Measurements from ENCODE around the gene SLC35B4.

Gene SLC35B4

GRCh38 chr7:134289423-134289822 lies 27.3 kb downstream of the SLC35B4 start:
- DNase-seq, result no peak

DNA sequence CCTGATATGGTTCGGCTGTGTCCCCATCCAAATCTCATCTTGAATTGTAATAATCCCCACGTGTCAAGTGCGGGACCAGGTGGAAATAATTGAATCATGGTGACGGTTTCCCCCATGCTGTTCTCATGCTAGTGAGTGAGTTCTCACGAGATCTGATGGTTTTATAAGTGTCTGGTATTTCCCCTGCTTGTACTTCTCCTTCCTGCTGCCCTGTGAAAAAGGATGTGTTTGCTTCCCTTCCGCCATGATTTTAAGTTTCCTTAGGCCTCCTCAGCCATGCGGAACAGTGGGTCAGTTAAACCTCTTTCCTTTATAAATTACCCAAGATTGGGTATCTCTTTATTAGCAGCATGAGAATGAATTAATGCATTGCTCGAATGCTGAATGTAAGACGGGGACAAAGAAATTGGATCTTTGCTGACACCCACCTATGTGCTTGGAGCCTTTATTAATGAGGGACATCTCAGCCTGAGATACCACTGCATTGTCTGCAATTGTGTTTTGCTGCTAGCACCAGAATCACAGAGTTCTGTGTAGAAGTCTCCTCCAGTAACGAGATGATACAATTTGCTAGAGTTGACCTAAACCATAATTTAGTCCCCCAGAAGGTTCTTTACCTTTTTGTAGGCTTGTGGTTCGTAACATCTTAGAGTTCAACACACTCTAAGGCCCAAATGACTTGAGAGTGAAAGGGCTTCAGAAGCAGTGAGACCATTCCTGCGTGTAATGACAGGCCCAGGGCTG lies 28.6 kb downstream of the SLC35B4 start:
- no peak for DNase-seq

DNA sequence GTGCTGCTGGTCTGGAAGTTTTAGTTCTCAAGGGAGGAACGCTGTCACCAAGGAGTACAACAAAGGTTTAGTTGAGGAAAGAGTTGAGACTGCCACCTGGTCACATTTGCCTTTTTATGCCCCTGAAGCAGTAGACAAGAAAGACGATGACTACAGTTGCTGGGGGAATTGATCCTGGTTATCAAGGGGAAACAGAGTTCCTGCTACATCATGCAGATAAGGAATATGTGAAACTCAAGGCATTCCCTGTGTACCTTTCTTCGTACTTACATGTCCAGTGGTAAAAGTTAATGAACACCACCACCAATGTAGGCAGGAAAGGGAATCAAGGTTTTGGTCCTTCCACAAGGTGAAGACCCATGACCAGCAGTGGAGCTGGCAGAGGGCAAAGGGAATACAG lies 31.8 kb downstream of the SLC35B4 start:
- no peak for DNase-seq

GRCh38 chr7:134284011-134284410 lies 32.7 kb downstream of the SLC35B4 start:
- DNase-seq, result no peak

- no peak for DNase-seq
Observed at GRCh38 chr7:134280508-134280907, 36.2 kb downstream of the SLC35B4 start.

GRCh38 chr7:134279898-134280297 lies 36.8 kb downstream of the SLC35B4 start:
- DNase-seq, result no peak

GRCh38 chr7:134279336-134279735 lies 37.4 kb downstream of the SLC35B4 start:
- no peak for DNase-seq

DNA sequence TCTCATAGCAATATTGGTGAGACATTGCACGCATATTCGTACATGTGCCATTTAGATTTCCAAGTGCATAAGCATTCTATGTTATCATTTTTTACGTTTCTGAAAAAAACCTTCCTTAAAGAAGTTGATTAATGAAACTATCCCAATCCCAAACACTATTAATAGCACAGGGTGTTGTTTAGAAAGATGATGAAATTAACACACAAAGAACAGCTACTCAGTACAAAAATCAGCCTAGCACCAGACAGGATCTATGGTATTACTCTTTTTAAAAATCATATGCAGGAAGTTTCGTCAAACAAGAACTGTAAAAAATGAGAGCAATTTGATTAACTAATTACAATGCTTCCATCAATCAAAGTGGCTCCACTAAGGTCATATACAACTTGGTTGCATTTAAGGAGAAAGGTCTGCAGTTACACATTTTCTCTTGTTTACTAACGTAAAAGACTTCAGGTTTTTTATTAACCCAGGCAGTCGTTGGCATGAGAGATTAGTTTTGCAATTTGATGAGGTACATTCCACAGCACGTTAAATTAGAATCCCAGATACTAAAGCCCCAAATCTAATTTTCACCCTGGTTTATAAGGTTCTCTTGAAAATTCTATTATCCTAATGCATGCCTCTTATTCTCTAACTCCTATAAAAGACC lies 38.1 kb downstream of the SLC35B4 start:
- DNase-seq, result no peak

GRCh38 chr7:134276951-134277350 lies 39.8 kb downstream of the SLC35B4 start:
- DNase-seq, result no peak

GRCh38 chr7:134262322-134262721 lies 54.4 kb downstream of the SLC35B4 start:
- DNase-seq, result no peak

GRCh38 chr7:134255814-134256213 lies 60.9 kb downstream of the SLC35B4 start:
- DNase-seq, result no peak

DNA sequence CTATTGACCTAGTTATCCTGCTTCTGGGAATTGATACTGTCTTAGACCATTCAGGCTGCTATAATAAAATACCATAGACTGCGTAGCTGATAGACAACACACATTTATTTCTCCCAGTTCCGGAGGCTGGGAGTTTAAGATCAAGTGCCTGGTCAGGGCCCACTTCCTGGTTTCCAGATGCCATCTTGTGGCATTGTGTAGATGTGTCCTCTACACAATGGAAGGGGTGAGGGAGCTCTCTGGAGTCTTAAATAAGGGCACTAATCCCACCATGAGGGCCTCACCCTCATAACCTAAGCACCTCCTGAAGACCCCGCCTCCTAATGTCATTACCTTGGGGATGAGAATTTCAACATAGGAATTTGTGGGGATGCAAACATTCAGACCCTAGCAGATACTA lies 62.4 kb downstream of the SLC35B4 start:
- DNase-seq, result no peak

DNA sequence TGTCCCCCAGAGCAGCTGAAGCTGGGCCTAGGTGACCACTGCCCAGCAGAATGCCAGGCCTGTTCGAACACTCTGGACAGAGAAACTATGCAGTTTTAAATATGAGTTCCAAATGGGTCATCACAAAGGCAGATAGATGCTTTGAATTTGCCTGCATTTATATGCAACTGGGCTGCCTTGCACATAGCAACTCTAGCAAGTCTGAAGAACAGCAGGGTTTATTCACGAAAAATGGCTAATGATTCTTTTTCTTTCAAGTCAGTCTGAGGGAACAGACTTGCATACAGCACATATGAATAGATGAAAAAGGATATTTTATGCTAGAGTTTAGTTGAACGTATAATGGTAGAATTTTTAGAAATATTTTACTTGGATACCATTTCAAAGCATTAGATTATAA lies 68.5 kb downstream of the SLC35B4 start:
- DNase-seq, result no peak

GRCh38 chr7:134246761-134247160 lies 70.0 kb downstream of the SLC35B4 start:
- no peak for DNase-seq

- no peak for DNase-seq
Observed at GRCh38 chr7:134246347-134246746, 70.4 kb downstream of the SLC35B4 start.

DNA sequence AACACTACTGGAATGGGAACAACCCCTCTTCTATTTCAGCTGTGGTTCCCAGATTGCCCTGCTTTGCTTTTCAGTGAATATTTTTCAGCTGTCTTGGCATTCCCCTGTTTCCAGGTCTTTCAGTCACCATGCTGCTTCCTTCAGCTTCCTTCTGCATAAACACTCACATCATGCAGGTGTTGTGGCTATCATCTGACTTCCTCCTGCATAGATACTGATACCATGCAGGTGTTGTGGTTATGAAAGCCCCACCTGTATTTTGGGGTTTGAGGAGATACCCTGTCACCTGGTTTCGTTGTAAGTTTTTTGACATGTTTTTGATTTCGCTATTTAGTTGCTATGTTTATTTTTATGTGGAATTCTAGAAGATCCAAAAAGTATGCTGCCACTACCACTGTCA lies 71.5 kb downstream of the SLC35B4 start:
- DNase-seq, result no peak
